Measurements from ENCODE around the gene SLC9A9. TPM values are rescaled to one million over a fixed set of nuclear protein-coding genes. Genes with fewer than 3 reads are reported as not detected.
A peak's percentile ranks its signal among the peaks of the same experiment; 100 is the strongest.

SLC9A9 gene
- polyA plus RNA-seq, 1 donor from 2014 or later = 0.54 TPM

DNA sequence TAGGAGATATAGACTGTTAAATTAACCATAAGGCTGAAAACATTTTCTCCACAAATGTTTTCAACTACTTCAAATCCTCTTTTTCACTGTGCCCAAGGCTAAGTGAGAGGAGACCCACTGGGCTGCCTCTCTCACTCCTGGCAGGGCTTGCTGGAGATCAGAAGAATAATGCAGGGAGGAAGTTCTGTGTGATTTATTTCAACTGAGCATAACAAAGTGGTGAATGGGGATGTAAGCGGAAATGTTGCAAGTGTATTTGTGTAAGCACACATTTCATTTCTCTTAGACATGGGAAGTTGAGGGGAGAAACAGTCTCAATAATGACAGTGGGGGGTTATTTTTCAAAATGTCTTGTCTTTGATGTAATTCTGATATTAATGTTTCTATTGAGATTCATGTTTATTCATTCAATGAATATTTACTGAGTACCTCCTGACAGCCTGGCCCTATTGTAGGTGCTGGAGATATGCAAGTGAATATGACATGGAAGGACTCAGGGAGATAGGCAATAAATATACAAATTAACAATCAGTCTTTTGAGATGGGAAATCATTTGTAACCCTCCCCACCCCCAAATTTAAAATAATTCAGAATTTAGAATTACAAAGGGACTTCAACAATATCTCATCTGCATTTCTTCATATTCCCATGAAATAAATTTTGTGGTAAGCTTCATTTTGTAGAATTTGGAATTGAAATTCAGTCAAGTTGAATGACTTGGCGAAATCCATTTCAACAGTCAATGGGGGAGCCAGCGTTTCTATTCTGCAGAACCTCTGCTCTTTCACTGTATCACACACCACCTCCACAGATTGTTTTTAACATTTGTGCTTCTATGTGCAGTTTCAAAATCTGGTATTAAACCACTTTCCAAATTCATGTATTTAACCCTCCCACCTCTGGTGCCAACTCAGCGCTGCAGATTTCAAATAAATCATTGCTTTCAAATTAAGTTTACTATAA lies 247.2 kb downstream of the SLC9A9 start:
- no peak overlapping the region for H2AFZ ChIP-seq (ENCODE audit: low read depth, low read length)
- no peaks in the 10 kb centered on the region for H3K9me3 ChIP-seq (ENCODE audit: low read length)
- H3K27ac ChIP-seq (ENCODE audit: low read length) = no peak overlapping the region
- no peaks in the 10 kb centered on the region for H3K27me3 ChIP-seq (ENCODE audit: insufficient read depth, low read depth, low read length)
- H3K4me2 ChIP-seq (ENCODE audit: low read length) = no peak overlapping the region
- H3K9me2 ChIP-seq (ENCODE audit: insufficient read depth, low read length) = no peaks in the 10 kb centered on the region
- TF ChIP-seq, protein P1, sequence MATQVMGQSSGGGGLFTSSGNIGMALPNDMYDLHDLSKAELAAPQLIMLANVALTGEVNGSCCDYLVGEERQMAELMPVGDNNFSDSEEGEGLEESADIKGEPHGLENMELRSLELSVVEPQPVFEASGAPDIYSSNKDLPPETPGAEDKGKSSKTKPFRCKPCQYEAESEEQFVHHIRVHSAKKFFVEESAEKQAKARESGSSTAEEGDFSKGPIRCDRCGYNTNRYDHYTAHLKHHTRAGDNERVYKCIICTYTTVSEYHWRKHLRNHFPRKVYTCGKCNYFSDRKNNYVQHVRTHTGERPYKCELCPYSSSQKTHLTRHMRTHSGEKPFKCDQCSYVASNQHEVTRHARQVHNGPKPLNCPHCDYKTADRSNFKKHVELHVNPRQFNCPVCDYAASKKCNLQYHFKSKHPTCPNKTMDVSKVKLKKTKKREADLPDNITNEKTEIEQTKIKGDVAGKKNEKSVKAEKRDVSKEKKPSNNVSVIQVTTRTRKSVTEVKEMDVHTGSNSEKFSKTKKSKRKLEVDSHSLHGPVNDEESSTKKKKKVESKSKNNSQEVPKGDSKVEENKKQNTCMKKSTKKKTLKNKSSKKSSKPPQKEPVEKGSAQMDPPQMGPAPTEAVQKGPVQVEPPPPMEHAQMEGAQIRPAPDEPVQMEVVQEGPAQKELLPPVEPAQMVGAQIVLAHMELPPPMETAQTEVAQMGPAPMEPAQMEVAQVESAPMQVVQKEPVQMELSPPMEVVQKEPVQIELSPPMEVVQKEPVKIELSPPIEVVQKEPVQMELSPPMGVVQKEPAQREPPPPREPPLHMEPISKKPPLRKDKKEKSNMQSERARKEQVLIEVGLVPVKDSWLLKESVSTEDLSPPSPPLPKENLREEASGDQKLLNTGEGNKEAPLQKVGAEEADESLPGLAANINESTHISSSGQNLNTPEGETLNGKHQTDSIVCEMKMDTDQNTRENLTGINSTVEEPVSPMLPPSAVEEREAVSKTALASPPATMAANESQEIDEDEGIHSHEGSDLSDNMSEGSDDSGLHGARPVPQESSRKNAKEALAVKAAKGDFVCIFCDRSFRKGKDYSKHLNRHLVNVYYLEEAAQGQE (IDR thresholded peaks at IDR 0.05; ENCODE audit: borderline replicate concordance) = no peak
- TF ChIP-seq SMC3 (conservative IDR thresholded peaks at IDR 0.05; ENCODE audit: poor library complexity) (no peak), TAF1 (IDR thresholded peaks at IDR 0.05; ENCODE audit: low read depth) (no peak), EZH2 (IDR thresholded peaks at IDR 0.05; ENCODE audit: borderline replicate concordance, insufficient read depth, low read length, poor library complexity, severe bottlenecking) (no peak), EP300 (conservative IDR thresholded peaks at IDR 0.05; ENCODE audit: poor library complexity, severe bottlenecking) (no peak), MXI1 (conservative IDR thresholded peaks at IDR 0.05; ENCODE audit: poor library complexity, severe bottlenecking) (no peak), POLR2AphosphoS5 (IDR thresholded peaks at IDR 0.05) (no peak), CTCF (IDR thresholded peaks at IDR 0.05; ENCODE audit: poor library complexity, severe bottlenecking) (no peak), RAD21 (conservative IDR thresholded peaks at IDR 0.05) (no peak)
- H4K20me1 ChIP-seq (ENCODE audit: insufficient read depth) = no peaks in the 10 kb centered on the region
- no peaks in the 10 kb centered on the region for H3K36me3 ChIP-seq (ENCODE audit: insufficient read depth, low read length)
- no peak overlapping the region for H3K9ac ChIP-seq (ENCODE audit: low read length)
- no peak overlapping the region for H3K4me3 ChIP-seq (ENCODE audit: low read length)
- no peaks in the 10 kb centered on the region for H3K79me2 ChIP-seq (replicated peaks; ENCODE audit: insufficient read depth, low read length)
- H3F3A ChIP-seq (ENCODE audit: insufficient read depth, low read length, poor library complexity, severe bottlenecking) = no peaks in the 10 kb centered on the region

GRCh38 chr3:143597774-143598652 lies 250.3 kb downstream of the SLC9A9 start:
- peak overlapping the region; percentile 43 for H3K4me2 ChIP-seq (ENCODE audit: low read length)
- H3K27ac ChIP-seq (ENCODE audit: low read length) = peak overlapping the region; percentile 85
- no peaks in the 10 kb centered on the region for H4K20me1 ChIP-seq (ENCODE audit: insufficient read depth)
- H3K9me3 ChIP-seq (ENCODE audit: low read length) = no peaks in the 10 kb centered on the region
- H3K27me3 ChIP-seq (ENCODE audit: insufficient read depth, low read depth, low read length) = no peaks in the 10 kb centered on the region
- H3K36me3 ChIP-seq (ENCODE audit: insufficient read depth, low read length) = no peaks in the 10 kb centered on the region
- H3F3A ChIP-seq (ENCODE audit: insufficient read depth, low read length, poor library complexity, severe bottlenecking) = no peaks in the 10 kb centered on the region
- peak; percentile 28 for TF ChIP-seq SMC3 (conservative IDR thresholded peaks at IDR 0.05; ENCODE audit: poor library complexity)
- TF ChIP-seq TAF1 (IDR thresholded peaks at IDR 0.05; ENCODE audit: low read depth) = no peak
- TF ChIP-seq EP300 (conservative IDR thresholded peaks at IDR 0.05; ENCODE audit: poor library complexity, severe bottlenecking) = peak; percentile 77
- peak; percentile 29 for TF ChIP-seq RAD21 (conservative IDR thresholded peaks at IDR 0.05)
- TF ChIP-seq CTCF (IDR thresholded peaks at IDR 0.05; ENCODE audit: poor library complexity, severe bottlenecking) = no peak
- TF ChIP-seq MXI1 (conservative IDR thresholded peaks at IDR 0.05; ENCODE audit: poor library complexity, severe bottlenecking) = peak; percentile 34
- TF ChIP-seq POLR2AphosphoS5 (IDR thresholded peaks at IDR 0.05) = peak; percentile 54
- TF ChIP-seq, protein P1 (IDR thresholded peaks at IDR 0.05; ENCODE audit: borderline replicate concordance) = peak; percentile 94
- TF ChIP-seq EZH2 (IDR thresholded peaks at IDR 0.05; ENCODE audit: borderline replicate concordance, insufficient read depth, low read length, poor library complexity, severe bottlenecking) = no peak
- peak overlapping the region; percentile 49 for H3K4me3 ChIP-seq (ENCODE audit: low read length)
- H3K9ac ChIP-seq (ENCODE audit: low read length) = peak overlapping the region; percentile 54
- peak overlapping the region; percentile 34 for H2AFZ ChIP-seq (ENCODE audit: low read depth, low read length)
- no peaks in the 10 kb centered on the region for H3K79me2 ChIP-seq (replicated peaks; ENCODE audit: insufficient read depth, low read length)
- H3K9me2 ChIP-seq (ENCODE audit: insufficient read depth, low read length) = no peaks in the 10 kb centered on the region
